ENCODE measurements around the gene FBXO44.

Gene FBXO44

GRCh38 chr1:11691928-11692711 lies 37.4 kb downstream of the FBXO44 start:
- TF ChIP-seq SIN3A (IDR thresholded peaks at IDR 0.05; ENCODE audit: borderline replicate concordance, insufficient read depth, low read length) = no peak
- TF ChIP-seq TAF1 (IDR thresholded peaks at IDR 0.05; ENCODE audit: borderline replicate concordance, insufficient read depth, low read length) = no peak
- no peak for TF ChIP-seq POLR2AphosphoS5 (IDR thresholded peaks at IDR 0.05; ENCODE audit: low read depth, low read length)
- TF ChIP-seq REST (IDR thresholded peaks at IDR 0.05; ENCODE audit: insufficient read depth in 1 of 2, low read depth in 2 of 2, low read length in 2 of 2) = no peak
- TF ChIP-seq FOXP2 (optimal IDR thresholded peaks at IDR 0.05; ENCODE audit: borderline replicate concordance, extremely low read depth, extremely low read length, insufficient read depth) = no peak

GRCh38 chr1:11693024-11693590 lies 38.4 kb downstream of the FBXO44 start:
- TF ChIP-seq SIN3A (IDR thresholded peaks at IDR 0.05; ENCODE audit: borderline replicate concordance, insufficient read depth, low read length) (no peak), FOXP2 (optimal IDR thresholded peaks at IDR 0.05; ENCODE audit: borderline replicate concordance, extremely low read depth, extremely low read length, insufficient read depth) (no peak), TAF1 (IDR thresholded peaks at IDR 0.05; ENCODE audit: borderline replicate concordance, insufficient read depth, low read length) (no peak), POLR2AphosphoS5 (IDR thresholded peaks at IDR 0.05; ENCODE audit: low read depth, low read length) (no peak), REST (IDR thresholded peaks at IDR 0.05; ENCODE audit: insufficient read depth in 1 of 2, low read depth in 2 of 2, low read length in 2 of 2) (no peak)

GRCh38 chr1:11693917-11694316 lies 39.2 kb downstream of the FBXO44 start:
- TF ChIP-seq POLR2AphosphoS5 (IDR thresholded peaks at IDR 0.05; ENCODE audit: low read depth, low read length) (no peak), FOXP2 (optimal IDR thresholded peaks at IDR 0.05; ENCODE audit: borderline replicate concordance, extremely low read depth, extremely low read length, insufficient read depth) (no peak), REST (IDR thresholded peaks at IDR 0.05; ENCODE audit: insufficient read depth in 1 of 2, low read depth in 2 of 2, low read length in 2 of 2) (no peak), SIN3A (IDR thresholded peaks at IDR 0.05; ENCODE audit: borderline replicate concordance, insufficient read depth, low read length) (no peak), TAF1 (IDR thresholded peaks at IDR 0.05; ENCODE audit: borderline replicate concordance, insufficient read depth, low read length) (no peak)

- TF ChIP-seq POLR2AphosphoS5 (IDR thresholded peaks at IDR 0.05; ENCODE audit: low read depth, low read length) (no peak), SIN3A (IDR thresholded peaks at IDR 0.05; ENCODE audit: borderline replicate concordance, insufficient read depth, low read length) (no peak), FOXP2 (optimal IDR thresholded peaks at IDR 0.05; ENCODE audit: borderline replicate concordance, extremely low read depth, extremely low read length, insufficient read depth) (no peak), TAF1 (IDR thresholded peaks at IDR 0.05; ENCODE audit: borderline replicate concordance, insufficient read depth, low read length) (no peak), REST (IDR thresholded peaks at IDR 0.05; ENCODE audit: insufficient read depth in 1 of 2, low read depth in 2 of 2, low read length in 2 of 2) (no peak)
Observed at GRCh38 chr1:11695861-11696260, 41.2 kb downstream of the FBXO44 start.
